Measurements from ENCODE around the gene KIAA1586.
"Not testable (repeated sequence)": the region's sequence is repeated elsewhere in the genome, so short reads cannot be mapped to it uniquely, and the experiment has no call there.

KIAA1586 gene

DNA sequence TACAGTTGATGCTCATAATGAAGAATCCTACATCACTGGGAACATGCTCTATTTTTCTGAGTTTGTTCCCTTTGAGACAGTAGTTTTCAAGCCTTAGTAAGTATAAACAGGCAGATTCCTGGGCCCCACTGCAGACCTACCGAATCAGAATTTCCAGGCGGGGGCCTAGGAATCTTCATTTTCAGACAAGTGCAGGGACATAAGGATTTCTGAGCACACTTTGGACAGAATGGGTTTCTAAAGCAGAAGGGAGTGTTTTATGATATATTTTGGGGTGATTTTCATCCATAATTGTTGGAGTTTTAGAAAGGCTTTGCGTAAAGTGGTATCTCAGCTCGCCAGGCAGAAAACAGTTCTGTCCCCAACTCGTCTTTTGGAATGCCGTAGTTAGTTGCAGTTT is 1.4 kb downstream of the KIAA1586 start:
- DNase-seq = peak; percentile 43

DNA sequence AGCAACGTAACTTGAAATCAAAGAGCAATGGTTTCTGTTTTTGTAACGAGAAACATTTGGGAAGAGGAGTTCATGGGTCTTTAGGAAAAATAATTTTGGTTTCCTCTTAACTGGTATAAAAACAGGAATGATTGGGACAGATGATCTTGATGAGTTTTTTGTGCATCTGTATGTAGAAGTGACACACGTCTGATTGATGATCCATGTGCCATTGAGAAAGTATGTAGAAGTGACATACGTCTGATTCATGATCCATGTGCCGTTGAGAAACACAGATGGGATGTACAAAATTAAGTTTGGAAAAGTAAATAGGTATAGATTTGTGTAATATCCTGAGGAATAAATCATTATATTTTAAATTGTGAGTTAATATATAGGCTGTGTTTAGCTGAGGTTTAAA is 2.1 kb downstream of the KIAA1586 start:
- peak; percentile 38 for DNase-seq

DNA sequence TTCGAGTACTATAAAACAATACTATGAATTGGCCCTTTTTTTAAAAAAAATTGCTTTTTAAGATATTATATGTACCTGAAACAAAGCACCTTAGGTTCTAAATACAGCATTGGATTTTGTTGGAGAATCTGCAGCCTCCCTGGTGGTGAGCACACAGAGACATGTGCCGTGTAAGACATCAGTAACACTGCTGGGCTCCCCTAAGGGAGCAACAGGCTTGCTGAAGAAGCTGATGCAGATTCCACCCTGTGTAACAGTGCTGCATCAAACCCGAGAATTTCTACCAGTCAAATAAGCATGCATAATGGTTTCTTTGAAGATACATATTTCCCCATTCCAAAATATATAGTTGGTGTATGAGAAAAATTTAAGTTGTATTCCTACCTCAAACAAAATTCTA is 17.4 kb downstream of the KIAA1586 start:
- no peak for DNase-seq

DNA sequence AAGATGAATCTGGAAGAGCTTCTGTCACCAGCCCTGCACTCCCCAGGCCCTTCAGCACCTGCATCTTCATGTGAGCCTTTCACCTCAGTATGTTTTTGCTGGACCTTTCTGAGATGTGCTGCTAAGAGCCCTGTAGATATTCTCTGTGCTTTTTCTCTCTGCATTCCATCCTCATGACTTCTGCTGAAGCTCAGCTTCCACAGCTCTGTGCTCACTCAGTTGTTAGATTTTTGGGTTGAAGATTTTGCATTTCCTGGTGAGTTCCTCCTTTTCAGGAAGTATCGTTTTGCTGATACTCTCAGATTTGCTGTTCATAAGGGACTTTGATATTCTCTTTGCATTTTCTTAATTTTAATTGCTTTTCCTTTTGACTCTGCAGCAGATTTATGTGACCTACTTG is 18.3 kb downstream of the KIAA1586 start:
- no peak for DNase-seq

DNA sequence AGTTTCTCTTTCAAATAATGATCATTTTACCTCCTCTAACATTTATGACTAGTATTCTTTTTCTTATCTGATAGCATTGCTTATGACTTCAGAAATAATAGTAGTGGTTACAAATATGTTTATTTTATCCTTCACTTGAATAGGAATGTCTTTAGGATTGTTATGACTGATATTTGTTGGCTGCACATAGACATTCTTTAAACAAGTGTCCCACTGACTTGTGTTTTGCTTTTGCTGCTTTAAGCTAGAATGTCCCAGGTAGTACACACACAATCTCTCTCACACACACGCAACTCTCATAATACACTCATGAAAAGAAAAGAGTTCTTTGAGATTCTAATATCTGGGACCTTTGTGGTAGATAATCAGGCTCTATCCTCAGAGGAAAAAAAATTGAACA is 21.6 kb downstream of the KIAA1586 start:
- no peak for DNase-seq

DNA sequence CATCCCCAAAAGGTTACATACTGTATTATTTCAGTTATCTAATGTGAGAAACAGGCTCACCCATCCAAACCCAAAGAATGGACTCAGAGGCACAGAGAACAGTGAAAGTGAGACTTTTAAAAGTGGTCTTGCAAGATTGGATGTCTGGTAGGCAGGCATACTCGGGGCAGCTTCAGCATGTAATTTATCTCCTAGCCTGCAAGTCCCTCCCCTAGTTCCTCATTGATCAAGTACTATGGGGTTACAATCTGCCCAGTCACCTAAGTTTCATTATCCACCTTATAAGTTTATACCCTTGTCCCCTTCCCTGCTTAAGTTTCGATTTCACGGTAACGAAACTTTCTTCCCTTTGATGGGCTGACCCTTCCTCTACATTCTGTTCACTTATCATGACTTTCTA is 22.7 kb downstream of the KIAA1586 start:
- no peak for DNase-seq

DNA sequence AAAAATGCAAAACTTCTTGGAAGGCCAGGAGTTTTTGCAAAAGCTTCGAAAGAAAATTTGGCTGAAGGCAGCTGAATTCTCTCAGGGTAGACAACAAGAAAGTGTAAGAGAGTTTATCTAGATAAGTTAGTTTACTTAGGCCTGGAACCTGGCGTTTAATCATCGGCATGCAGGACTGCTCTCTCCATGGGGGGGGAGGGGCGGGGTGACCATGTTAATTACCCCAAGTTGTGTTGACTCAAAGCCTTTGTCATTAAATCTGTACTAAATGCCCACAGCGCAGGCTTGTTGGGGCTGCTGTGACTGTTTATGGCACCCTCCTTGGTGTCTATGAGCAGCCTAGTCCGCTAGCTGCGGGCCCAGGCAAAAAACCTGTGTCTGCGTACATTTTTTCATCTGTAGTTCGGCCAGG is 23.4 kb downstream of the KIAA1586 start:
- no peak for DNase-seq

DNA sequence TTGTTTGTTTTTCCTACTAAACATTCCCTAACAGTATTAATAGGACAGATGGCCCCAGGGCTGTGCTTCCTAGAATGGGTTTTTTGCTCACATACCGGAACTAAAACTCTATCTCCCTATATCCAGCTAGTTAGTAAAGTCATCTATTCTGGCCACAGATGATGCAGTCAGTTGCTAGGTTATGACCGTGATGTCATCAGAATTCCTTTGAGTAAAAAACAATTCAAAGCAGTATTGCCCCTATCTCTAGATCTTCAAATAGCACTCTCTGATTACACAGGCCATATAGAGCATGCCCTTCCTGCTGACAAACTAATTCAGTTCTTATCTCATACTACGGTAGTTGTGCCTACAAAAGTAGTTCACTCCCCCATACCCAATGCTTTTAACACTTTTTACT is 25.6 kb downstream of the KIAA1586 start:
- peak; percentile 29 for DNase-seq

DNA sequence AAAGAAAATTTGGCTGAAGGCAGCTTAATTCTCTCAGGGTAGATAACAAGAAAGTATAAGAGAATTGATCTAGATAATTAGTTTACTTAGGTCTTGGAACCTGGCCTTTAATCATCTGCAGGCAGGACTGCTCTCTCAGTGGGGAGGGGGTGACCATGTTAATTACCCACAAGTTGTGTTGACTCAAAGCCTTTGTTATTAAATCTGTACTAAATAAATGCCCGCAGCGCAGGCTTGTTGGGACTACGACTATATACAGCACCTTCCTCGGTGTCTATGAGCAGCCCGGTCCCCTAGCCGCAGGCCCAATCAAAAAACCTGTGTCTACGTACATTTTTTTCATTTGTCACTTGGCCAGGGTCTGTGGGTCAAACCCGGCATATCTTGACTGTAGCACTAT is 27.9 kb downstream of the KIAA1586 start:
- DNase-seq = no peak

DNA sequence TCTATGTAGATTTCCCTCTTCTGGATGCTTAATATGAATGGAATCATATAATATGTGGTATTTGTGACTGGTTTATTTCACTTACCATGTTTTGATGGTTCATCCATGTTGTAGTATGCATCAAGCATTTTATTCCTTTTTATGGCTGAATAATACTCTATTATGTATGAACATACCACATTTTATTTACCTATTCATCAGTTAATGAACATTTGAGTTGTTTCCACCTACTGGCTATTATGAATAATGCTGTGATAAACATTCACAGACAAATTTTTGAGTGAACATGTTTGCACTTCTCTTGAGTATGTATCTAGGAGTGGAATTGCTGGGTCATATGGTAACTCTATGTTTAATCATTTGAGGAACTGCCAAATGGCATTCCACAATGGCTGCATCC is 28.6 kb downstream of the KIAA1586 start:
- no peak for DNase-seq

DNA sequence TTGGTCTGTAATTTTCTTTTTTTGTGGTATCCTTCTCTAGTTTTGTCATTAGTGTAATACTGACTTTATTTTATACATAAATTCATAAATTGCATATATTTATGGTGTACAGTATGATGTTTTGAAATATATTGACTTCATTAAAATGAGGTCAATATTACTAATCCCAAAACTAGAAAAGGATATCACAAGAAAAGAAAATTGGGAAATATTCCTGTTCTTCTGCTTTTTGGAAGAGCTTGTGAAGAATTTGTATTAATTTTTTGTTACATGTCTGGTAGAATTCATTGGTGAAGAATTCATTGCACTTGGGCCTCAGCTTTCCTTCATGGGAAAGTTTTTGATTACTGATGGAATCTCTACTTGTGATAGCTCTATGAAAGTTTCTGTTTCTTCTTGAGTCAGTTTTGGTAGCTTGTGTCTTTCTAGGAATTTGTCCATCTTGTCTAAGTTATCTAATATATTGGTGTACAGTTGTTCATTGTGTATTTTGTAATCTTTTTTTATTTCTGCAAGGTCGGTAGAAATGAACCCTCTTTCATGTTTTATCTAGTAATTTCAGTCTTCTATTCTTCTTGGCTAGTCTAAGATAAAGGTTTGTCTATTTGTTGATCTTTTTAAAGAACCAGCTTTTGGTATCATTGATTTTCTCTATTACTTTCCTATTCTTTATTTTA is 32.2 kb downstream of the KIAA1586 start:
- no peak for DNase-seq

DNA sequence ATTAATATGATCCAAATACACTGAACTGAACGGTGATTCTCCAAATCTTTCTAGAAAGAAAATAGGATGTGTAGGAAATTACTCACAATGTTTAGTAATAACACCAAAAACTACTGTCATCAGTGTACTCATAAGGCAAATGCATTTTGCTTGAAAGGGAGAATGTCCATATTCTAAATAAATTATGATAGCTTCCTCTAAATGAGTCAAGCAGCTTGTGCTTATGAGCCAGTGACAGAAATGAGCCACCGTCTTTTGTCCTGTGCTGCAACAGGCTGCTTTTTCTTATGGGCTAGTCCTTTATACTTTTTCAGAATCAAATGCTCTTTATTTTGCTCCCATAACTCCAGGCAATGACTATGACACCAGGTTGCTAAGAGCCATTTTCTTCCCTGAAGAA is 39.0 kb downstream of the KIAA1586 start:
- DNase-seq = no peak

DNA sequence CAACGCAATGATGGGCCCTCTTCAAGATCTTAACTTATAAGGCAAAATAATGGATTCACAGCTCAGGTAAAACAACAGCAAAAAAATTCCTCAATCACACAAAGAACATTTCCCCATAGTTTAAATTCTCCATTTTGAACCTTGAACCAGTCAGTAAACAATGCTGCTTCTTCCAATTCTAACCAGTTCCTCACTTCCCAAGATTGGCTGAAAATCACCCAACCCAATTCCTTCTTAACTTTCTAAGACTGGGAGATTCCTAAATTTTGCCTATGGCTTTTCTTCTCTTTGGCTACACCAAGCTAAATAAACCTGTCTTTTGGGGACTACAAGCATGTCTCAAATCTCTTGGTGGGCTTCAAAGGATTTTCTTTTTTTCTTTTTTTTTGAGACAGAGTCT is 40.4 kb downstream of the KIAA1586 start:
- DNase-seq = no peak

DNA sequence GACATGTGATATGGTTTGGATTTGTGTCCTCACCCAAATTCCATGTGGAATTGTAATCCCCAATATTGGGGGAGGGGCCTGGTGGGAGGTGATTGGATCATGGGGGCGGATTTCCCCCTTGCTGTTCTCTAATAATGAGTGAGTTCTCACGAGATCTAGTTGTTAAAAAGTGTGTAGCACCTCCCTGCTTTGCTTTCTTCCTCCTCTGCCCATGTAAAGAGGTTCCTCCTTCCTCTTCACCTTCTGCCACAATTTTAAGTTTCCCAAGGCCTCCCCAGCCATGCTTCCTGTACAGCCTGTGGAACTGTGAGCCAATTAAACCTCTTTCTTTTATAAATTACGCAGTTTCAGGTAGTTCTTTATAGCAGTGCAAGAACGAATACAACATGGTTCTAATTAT is 41.4 kb downstream of the KIAA1586 start:
- peak; percentile 55 for DNase-seq

DNA sequence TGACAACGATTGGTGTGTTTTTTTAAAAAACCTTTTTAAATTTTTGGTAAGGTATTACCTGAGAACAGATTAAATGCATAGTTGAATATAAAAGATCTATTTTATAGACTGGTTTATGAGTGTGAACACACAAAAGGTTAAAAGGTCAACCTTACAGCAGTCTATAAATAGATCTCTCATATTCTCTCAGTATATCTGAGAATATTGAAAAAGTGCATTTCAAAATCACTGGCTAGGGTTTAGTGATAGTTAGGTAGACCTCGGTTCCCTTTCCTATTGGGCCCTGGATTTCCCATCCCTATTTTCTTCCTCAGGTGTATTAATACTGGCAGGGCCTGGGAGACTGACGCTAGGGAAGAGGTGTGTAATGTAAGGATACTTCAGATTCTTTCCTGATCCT is 42.8 kb downstream of the KIAA1586 start:
- DNase-seq = no peak

DNA sequence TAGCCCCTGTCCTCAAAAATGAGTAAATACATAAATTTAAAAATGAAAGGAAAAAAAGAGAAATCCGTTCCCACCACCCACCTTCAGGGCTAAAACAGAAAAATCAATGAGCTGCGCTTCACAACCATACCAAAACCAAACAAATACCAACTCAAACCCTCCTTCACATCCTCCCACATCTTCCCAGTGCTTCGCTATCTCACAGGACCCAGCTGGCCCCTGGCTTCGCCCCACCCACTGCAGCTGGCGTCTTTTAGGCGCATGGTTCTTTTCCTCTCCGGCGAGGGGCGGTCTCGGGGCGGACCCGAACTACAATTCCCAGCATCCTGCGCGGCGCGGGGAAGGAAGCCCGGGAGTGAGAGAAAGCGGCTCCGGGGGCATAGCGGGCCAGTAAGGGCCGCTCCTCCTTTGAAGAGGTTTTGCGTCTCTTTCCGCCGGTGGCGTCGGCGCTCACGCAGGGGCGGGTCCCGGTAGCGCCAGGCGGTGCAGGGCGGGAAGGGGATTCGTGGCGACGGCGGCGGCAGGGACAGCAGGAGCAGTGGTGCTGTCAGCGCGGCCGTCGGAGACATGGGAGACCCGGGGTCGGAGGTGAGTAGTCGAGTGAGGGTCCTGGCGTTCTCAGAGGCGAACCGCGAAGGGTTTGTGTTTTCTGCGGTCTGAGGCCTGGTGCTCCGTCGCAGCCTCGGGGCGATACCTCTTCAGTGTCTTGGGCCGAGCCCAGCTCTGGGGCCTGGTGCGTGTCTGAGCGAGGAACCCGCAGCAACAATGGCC is 43.4 kb downstream of the KIAA1586 start, which contains the start of gene ZNF451:
ZNF451 (plus strand) TSS at position 502 of the 771 bp plus-strand sequence; CDS start at position 568, 66 bp downstream.
- peak; percentile 99 for DNase-seq

DNA sequence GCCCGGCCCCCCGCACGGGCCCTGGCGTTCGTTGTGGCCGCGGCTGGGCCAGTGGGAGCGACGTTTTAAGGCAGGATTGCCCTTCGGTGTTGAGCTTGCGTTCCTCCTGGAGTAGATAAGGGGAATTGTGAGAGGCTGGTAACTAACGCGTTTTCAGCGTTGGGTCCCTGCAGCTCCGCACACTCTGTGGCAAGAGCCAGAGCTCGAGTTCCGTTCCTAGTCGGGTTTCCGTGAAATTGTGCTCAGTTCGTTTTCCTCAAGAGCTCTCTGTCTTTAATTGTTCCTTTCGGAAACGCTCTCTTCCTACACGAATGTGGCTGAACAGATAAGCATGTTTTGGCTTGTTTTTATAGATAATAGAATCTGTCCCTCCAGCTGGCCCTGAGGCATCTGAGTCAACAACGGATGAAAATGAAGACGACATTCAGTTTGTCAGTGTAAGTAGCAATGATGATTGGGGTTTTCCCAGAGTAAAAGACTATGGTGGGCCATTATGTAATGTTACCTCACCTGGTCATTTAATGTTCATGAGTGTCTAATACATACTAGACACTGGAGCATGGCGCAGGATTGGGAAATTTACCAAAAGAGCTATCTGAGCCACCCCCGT is 44.1 kb downstream of the KIAA1586 start:
- DNase-seq = not testable (repeated sequence)

DNA sequence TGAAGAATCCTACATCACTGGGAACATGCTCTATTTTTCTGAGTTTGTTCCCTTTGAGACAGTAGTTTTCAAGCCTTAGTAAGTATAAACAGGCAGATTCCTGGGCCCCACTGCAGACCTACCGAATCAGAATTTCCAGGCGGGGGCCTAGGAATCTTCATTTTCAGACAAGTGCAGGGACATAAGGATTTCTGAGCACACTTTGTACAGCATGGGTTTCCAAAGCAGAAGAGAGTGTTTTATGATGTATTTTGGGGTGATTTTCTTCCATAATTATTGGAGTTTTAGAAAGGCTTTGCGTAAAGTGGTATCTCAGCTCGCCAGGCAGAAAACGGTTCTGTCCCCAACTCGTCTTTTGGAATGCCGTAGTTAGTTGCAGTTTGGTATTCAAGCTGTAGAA is 44.9 kb downstream of the KIAA1586 start:
- peak; percentile 36 for DNase-seq

DNA sequence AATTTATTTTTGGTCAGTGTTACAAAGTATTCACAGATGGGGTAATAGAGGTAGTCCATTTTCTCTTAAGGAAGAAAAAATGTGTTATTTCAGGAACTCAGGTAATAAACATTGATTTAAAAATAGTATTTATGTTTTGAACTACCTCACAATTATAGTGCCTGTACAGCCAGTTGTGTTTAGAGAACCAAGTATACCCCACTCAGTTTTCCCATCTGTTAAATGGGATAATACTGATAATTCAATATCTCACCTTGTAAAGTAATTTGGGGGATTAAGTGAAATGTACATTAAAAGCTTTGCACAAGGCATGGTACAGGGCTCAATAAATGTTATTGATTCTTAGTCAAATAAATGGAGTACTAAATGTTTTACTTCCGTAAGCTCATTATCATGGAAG is 48.2 kb downstream of the KIAA1586 start:
- no peak for DNase-seq

DNA sequence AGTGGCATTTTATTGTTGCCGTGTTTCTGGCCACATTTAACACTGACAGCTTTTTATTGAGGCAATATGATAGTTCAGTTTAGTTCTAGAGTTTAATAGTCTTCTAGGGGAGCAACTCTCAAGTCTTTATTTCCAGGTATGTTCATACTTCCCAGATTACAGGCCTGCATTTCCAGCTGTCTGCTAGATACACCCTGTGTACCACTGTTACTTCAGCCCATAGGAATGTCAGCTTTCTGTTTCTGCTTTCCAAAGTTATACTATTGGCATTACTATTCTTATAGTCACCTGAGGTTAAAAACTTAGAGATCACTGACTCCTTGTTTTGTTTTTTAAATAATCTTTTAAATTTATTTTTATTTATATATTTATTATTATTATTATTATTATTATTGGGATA is 51.1 kb downstream of the KIAA1586 start:
- DNase-seq = no peak

DNA sequence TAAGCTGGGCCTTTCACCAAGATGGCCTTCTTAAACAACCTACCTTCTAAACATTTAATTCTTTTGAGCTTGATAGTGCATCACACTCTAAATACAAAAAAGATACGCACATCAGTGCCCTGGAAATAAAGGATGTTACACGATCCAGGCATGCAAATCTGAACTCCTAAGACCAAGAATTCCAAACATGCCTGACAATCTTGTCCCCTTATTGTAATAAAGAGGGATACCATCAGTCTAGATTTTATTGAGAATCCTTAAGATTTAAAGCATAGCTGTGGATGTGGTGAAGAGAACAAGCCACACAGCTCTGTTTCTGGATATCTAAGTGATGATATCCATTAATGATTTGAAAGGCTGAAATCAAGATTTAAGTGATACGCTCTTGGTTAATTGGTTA is 56.5 kb downstream of the KIAA1586 start:
- no peak for DNase-seq

DNA sequence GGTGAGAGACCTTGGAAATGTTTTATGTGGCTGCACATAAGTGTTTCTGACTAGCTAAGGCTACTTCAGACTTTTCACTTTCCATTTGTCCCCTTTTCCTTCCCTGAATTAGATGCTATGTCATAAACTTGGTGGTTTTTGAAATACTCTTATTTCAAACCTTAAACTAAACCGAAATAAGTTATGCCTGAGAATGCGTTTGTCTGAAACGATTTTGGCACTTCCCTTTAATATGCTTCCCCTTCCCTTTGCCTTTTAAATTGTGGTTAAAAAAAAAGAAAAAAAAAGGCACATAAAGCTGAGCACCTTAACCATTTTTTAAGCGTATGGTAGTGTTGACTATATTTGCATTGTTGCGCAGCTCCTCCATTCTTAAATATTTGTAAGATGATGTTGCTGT is 57.8 kb downstream of the KIAA1586 start:
- DNase-seq = no peak
